ENCODE results near the gene SPO11.

DNA sequence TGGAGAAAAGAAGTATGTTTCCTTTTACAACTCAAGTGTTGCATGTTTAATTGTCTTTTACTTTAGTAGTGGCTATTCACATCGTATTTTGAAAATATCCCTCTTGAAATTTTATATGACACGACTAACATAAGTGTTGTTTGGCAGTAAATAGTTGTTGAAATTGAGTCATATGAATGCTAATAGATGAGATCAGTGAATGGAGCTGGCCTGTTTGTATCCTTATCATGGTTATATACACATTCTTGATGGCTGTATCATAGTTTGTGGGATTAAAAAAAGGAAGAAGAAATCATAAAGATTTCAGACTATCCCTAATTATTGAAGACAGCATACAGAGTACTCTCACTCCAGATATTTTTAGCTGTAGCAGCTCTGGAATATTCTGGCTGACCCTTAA, 13.2 kb downstream of the SPO11 start:
- TF ChIP-seq, protein P1, sequence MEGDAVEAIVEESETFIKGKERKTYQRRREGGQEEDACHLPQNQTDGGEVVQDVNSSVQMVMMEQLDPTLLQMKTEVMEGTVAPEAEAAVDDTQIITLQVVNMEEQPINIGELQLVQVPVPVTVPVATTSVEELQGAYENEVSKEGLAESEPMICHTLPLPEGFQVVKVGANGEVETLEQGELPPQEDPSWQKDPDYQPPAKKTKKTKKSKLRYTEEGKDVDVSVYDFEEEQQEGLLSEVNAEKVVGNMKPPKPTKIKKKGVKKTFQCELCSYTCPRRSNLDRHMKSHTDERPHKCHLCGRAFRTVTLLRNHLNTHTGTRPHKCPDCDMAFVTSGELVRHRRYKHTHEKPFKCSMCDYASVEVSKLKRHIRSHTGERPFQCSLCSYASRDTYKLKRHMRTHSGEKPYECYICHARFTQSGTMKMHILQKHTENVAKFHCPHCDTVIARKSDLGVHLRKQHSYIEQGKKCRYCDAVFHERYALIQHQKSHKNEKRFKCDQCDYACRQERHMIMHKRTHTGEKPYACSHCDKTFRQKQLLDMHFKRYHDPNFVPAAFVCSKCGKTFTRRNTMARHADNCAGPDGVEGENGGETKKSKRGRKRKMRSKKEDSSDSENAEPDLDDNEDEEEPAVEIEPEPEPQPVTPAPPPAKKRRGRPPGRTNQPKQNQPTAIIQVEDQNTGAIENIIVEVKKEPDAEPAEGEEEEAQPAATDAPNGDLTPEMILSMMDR (IDR thresholded peaks at IDR 0.05): no peak
- TF ChIP-seq POLR2A (IDR thresholded peaks at IDR 0.05): no peak
